NCI-H2107 treated with DMSO at 0.1 percent for 48 hours (cell line): ENCODE measurements around the gene TMCO4.
"Not testable (repeated sequence)": the region's sequence is repeated elsewhere in the genome, so short reads cannot be mapped to it uniquely, and the experiment has no call there.

Source experiments
- DNase-seq: peaks from one replicate; lab custom pipeline; 2025; ENCODE audit not compliant: unreplicated experiment; lab: John Stamatoyannopoulos, UW

Gene TMCO4

DNA sequence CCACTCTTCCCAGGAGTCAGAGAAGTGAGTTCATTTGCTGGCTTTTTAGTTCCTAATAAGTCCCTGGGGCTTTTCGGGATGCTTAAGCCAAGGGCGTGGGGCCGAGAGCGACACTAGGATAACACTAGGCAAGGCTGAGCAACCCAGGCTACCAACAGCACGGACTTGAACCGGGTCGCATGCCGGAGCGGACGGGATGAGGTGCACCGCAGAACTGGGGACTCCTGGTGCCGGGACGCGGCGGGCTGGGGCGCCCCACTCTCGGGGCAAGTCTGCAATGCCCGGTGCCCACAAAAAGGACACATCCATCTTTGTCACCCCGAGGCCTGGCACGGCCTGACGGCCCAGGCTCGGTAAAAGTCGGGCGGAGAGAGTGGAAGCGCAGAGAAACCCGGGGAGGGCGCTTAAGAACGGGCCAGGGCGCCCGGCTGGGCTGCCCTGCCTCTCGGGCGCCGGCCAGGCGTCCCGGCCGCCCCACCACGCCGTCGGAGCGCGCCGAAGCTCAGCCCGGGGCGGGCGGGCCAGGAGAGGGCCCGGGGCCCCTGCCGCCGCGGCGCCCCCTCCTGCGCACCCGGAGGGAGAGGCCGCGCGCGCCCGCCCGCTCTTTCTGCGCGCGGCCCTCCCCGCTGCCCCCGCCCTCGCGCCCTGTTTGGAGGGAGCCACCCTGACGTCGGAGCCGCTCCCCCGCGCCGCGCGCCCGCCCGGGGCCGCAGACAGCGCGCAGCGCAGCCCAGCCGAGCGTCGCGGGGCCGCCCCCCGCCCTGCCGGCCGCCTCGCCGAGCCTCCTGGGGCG is 155.9 kb downstream of the TMCO4 start, which contains the start of gene NBL1:
TSS of gene NBL1 (plus strand) at position 710 of the 793 bp plus-strand sequence. CDS start 10,720 bp downstream, outside the sequence.
- no peak for DNase-seq

- DNase-seq, result no peak
Observed at GRCh38 chr1:19643121-19643520, 156.6 kb downstream of the TMCO4 start.

GRCh38 chr1:19640363-19641316 is 159.1 kb downstream of the TMCO4 start:
- no peak for DNase-seq

DNA sequence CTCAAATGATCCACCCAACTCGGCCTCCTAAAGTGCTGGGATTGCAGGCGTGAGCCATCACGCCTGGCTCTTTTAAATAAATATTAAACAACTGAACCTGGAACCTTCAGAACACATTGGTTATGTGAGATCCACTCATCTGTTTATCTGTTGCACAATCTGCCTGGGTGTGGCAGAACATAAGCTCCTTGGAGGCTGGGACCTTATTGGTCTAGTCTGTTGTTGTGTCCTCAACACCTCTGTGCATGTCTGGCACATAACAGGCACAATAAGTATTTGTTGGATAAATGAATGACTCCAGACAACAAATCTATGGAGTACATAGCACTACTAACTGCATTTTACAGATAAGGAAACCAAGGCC is 159.7 kb downstream of the TMCO4 start:
- no peak for DNase-seq

GRCh38 chr1:19639228-19639627 is 160.5 kb downstream of the TMCO4 start:
- DNase-seq, result not testable (repeated sequence)

- no peak for DNase-seq
Observed at GRCh38 chr1:19637606-19638005, 162.1 kb downstream of the TMCO4 start.

- DNase-seq, result not testable (repeated sequence)
Observed at GRCh38 chr1:19636749-19637148, 163.0 kb downstream of the TMCO4 start.

GRCh38 chr1:19636065-19636464 is 163.7 kb downstream of the TMCO4 start:
- no peak for DNase-seq

- DNase-seq, result no peak
Observed at GRCh38 chr1:19635646-19636045, 164.1 kb downstream of the TMCO4 start.

DNA sequence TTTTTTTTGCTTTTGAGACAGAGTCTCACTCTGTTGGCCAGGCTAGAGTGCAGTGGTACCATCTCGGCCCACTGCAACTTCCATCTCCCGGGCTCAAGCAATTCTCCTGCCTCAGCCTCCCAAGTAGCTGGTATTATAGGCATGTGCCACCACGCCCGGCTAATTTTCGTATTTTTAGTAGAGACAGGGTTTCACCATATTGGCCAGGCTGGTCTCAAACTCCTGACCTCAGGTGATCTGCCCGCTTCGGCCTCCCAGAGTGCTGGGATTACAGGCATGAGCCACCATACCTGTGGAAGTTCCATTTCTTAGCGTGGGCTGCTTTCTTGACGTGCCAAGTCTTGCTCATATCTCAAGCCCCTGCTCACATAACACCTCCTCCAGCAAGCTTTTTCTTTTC is 164.7 kb downstream of the TMCO4 start:
- DNase-seq, result not testable (repeated sequence)

DNA sequence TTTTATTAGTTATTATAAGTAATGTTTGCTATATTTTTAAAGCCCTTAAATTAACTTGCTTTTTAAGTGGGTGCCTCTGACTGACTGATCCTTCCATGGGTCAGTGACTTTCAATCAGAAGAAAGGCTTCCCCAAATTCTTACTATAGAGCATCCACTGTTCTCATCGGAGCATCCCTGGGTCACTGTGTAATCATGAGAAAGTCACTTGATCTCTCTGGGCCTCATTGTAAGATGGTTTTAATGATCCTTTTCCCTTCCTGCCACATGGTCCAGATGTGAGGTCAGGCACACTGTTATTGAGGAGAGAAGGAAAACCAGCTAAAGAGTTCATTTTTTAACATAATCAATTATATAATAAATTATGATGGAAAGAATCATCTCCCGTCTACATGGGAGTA is 166.6 kb downstream of the TMCO4 start:
- no peak for DNase-seq
